H9 (cell line): ENCODE measurements around the gene ANKRD23. TPM values are rescaled to one million over a fixed set of nuclear protein-coding genes. Genes with fewer than 3 reads are reported as not detected.
A peak's percentile ranks its signal among the peaks of the same experiment; 100 is the strongest.

ENCODE experiments used
- DNase-seq: peaks from one replicate; pipeline ENCODE4 v3.0.0-alpha.2; 2017
- H2AFZ ChIP-seq: one replicate; pipeline ENCODE4 v1.6.1; 2013; ENCODE audit warnings: mild to moderate bottlenecking, low read length, control low read depth, moderate library complexity
- H2AK5ac ChIP-seq: 2 replicates; pipeline ENCODE4 v1.6.1; 2013; ENCODE audit warnings: low read length, control low read depth, mixed read lengths; ENCODE audit not compliant: insufficient read length
- H2BK120ac ChIP-seq: one replicate; pipeline ENCODE4 v1.6.1; 2013; ENCODE audit warnings: low read depth, mild to moderate bottlenecking, low read length, control low read depth, inconsistent platforms; ENCODE audit not compliant: poor library complexity, severe bottlenecking
- H2BK12ac ChIP-seq: 2 replicates; pipeline ENCODE4 v1.6.1; 2013; ENCODE audit warnings: low read length, control low read depth, mixed read lengths, low read depth; ENCODE audit not compliant: insufficient read length
- H2BK15ac ChIP-seq: 2 replicates; pipeline ENCODE4 v1.6.1; 2013; ENCODE audit warnings: low read depth, low read length, control low read depth
- H2BK20ac ChIP-seq: one replicate; pipeline ENCODE4 v1.6.1; 2013; ENCODE audit warnings: low read depth, mild to moderate bottlenecking, low read length, control low read depth, inconsistent platforms; ENCODE audit not compliant: poor library complexity, severe bottlenecking
- H2BK5ac ChIP-seq: 2 replicates; pipeline ENCODE4 v1.6.1; 2013; ENCODE audit warnings: low read length, control low read depth, mixed read lengths; ENCODE audit not compliant: insufficient read length
- H3K14ac ChIP-seq: 2 replicates; pipeline ENCODE4 v1.6.1; 2013; ENCODE audit warnings: low read length, control low read depth; ENCODE audit not compliant: insufficient read depth
- H3K18ac ChIP-seq: 2 replicates; pipeline ENCODE4 v1.6.1; 2013; ENCODE audit warnings: low read depth, mild to moderate bottlenecking, mixed read lengths, low read length, control low read depth; ENCODE audit not compliant: insufficient read length
- H3K23ac ChIP-seq: 2 replicates; pipeline ENCODE4 v1.6.1; 2013; ENCODE audit warnings: low read length, control low read depth, mixed read lengths, low read depth; ENCODE audit not compliant: insufficient read length
- H3K23me2 ChIP-seq: 2 replicates; pipeline ENCODE4 v1.6.1; 2013; ENCODE audit warnings: low read depth, mild to moderate bottlenecking, mixed read lengths, low read length, control low read depth; ENCODE audit not compliant: insufficient read length, poor library complexity, severe bottlenecking
- H3K27ac ChIP-seq: 2 replicates; pipeline ENCODE4 v1.5.1; 2013; ENCODE audit warnings: low read length, control low read depth, mixed read lengths, low read depth; ENCODE audit not compliant: insufficient read length
- H3K27me3 ChIP-seq: 2 replicates; pipeline ENCODE4 v1.6.1; 2013; ENCODE audit warnings: low read length, control low read depth, inconsistent platforms; ENCODE audit not compliant: insufficient read depth
- H3K4ac ChIP-seq: 2 replicates; pipeline ENCODE4 v1.6.1; 2013; ENCODE audit warnings: low read depth, mild to moderate bottlenecking, control low read depth, inconsistent platforms, low read length, moderate library complexity
- H3K4me1 ChIP-seq: 2 replicates; pipeline ENCODE4 v1.6.1; 2013; ENCODE audit warnings: low read length, control low read depth, inconsistent platforms; ENCODE audit not compliant: insufficient read depth
- H3K4me2 ChIP-seq: 2 replicates; pipeline ENCODE4 v1.6.1; 2013; ENCODE audit warnings: low read length, control low read depth, mixed read lengths; ENCODE audit not compliant: insufficient read length, insufficient read depth
- H3K56ac ChIP-seq: 2 replicates; pipeline ENCODE4 v1.6.1; 2013; ENCODE audit warnings: low read depth, mild to moderate bottlenecking, mixed read lengths, low read length, control low read depth; ENCODE audit not compliant: insufficient read length
- H3K79me1 ChIP-seq: 2 replicates; pipeline ENCODE4 v1.6.1; 2013; ENCODE audit warnings: low read depth, mild to moderate bottlenecking, moderate library complexity, low read length, control low read depth, inconsistent platforms; ENCODE audit not compliant: insufficient read depth, poor library complexity, severe bottlenecking
- H3K79me2 ChIP-seq: 2 replicates; pipeline ENCODE4 v1.6.1; 2013; ENCODE audit warnings: low read length, control low read depth, inconsistent platforms; ENCODE audit not compliant: insufficient read depth
- H3K9ac ChIP-seq: 2 replicates; pipeline ENCODE4 v1.6.1; 2013; ENCODE audit warnings: low read length, control low read depth, mixed read lengths; ENCODE audit not compliant: insufficient read length; ENCODE audit errors: extremely low read depth
- H3K9me3 ChIP-seq: one replicate; pipeline ENCODE4 v1.6.1; 2013; ENCODE audit warnings: low read depth, low read length, inconsistent platforms; ENCODE audit not compliant: control insufficient read depth
- H3T11ph ChIP-seq: one replicate; pipeline ENCODE4 v1.6.1; 2013; ENCODE audit warnings: mild to moderate bottlenecking, low read length, control low read depth, inconsistent platforms
- H4K20me1 ChIP-seq: one replicate; pipeline ENCODE4 v1.6.1; 2013; ENCODE audit not compliant: control insufficient read depth, insufficient read length, insufficient read depth
- H4K5ac ChIP-seq: 2 replicates; pipeline ENCODE4 v1.6.1; 2013; ENCODE audit warnings: low read depth, mild to moderate bottlenecking, mixed read lengths, low read length, control low read depth; ENCODE audit not compliant: insufficient read length
- H4K8ac ChIP-seq: replicated peaks from 2 replicates; pipeline ENCODE4 v1.6.1; 2013; ENCODE audit warnings: low read length, control low read depth, mixed read lengths, low read depth; ENCODE audit not compliant: insufficient read length
- H4K91ac ChIP-seq: 2 replicates; pipeline ENCODE4 v1.6.1; 2013; ENCODE audit warnings: low read depth, mild to moderate bottlenecking, moderate library complexity, mixed read lengths, low read length, control low read depth; ENCODE audit not compliant: insufficient read length
- H3K27ac Mint-ChIP-seq, 3 experiments: 2 replicates in 2 of 3; 3 replicates in 1 of 3; pipeline ENCODE4 v1.8.0; 2020 to 2021; ENCODE audit warnings: mixed read lengths in 3 of 3, mild to moderate bottlenecking in 1 of 3, moderate library complexity in 1 of 3
- H3K27me3 Mint-ChIP-seq: 2 replicates; pipeline ENCODE4 v1.8.0; 2021; ENCODE audit warnings: low read depth, mild to moderate bottlenecking, moderate library complexity, mixed read lengths
- H3K36me3 Mint-ChIP-seq, 3 experiments: 2 replicates in 2 of 3; 3 replicates in 1 of 3; pipeline ENCODE4 v1.8.0; 2020 to 2021; ENCODE audit warnings: low read depth in 3 of 3, mixed read lengths in 3 of 3; ENCODE audit not compliant: insufficient read depth in 1 of 3
- H3K4me1 Mint-ChIP-seq, 2 experiments: 2 replicates each; pipeline ENCODE4 v1.8.0; 2020; ENCODE audit warnings: mixed read lengths in 2 of 2
- H3K4me3 Mint-ChIP-seq, 2 experiments: 2 replicates in 1 of 2; 3 replicates in 1 of 2; pipeline ENCODE4 v1.8.0; 2020 to 2021; ENCODE audit warnings: mild to moderate bottlenecking in 2 of 2, mixed read lengths in 2 of 2, moderate library complexity in 1 of 2
- H3K9me3 Mint-ChIP-seq, 2 experiments: 2 replicates in 1 of 2; 3 replicates in 1 of 2; pipeline ENCODE4 v1.8.0; 2020; ENCODE audit warnings: mild to moderate bottlenecking in 2 of 2, mixed read lengths in 2 of 2, moderate library complexity in 1 of 2
- WGBS: extraction: QIAGEN DNeasy Blood & Tissue Kit; methylation state at CpG from one replicate; pipeline ENCODE4 v1.1.7; 2013; ENCODE audit warnings: missing lambda C conversion rate, low lambda C conversion rate, mixed read lengths; ENCODE audit not compliant: insufficient read length; ENCODE audit errors: extremely low coverage; 5-methylcytosine and 5-hydroxymethylcytosine counted together
- total RNA-seq: library from RNA; stranded (reverse); gene quantifications from 2 replicates; pipeline ENCODE4 v1.2.1, GENCODE V29; 2021
- TF ChIP-seq, protein P1 (sequence below): fragments of 200-600 bp; sonication (generic); conservative IDR thresholded peaks from 3 replicates; pipeline ENCODE4 v1.8.0; 2021; ENCODE audit warnings: antibody characterized with exemption, mild to moderate bottlenecking

The ANKRD23 gene
- total RNA-seq, 1 experiment from 2014 or later = 2.4 TPM

DNA sequence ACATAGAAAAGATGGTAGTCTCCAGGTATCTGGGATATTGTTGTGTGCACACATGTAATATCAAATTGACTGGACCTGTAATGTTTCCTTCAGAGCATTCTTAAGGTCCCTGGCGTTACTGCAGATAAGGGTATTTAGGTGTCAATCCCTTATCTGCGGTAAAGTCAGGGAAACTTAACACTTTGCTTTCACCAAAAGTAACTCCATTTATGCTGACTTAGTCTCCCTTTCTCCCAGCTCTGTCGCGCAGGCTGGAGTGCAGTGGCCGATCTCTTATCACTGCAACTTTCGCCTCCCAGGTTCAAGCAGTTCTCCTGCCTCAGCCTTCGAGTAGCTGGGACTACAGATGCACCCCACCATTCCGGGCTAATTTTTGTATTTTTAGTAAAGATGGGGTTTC is 25.9 kb downstream of the ANKRD23 start:
- Mint-ChIP-seq H3K27me3 (peaks cover 1% of the 10 kb centered on the region; the same call in 1 of the 2 replicates), H3K9me3 (no peaks in the 10 kb centered on the region; a peak in 1 of 5 replicates), H3K4me3 (peak overlapping the region; percentile 78 to 88), H3K4me1 (peaks cover 46 to 49% of the 10 kb centered on the region in 2 experiments), H3K36me3 (peaks cover 16 to 39% (median 36%) of the 10 kb centered on the region in 3 experiments), H3K27ac (no peak overlapping the region)
- Histone ChIP-seq H3K4me1 (peaks cover 3% of the 10 kb centered on the region; the same call in 1 of the 2 replicates), H4K20me1 (peaks cover 2% of the 10 kb centered on the region), H3K4me2 (peak overlapping the region; percentile 85), H3T11ph (no peak overlapping the region), H4K8ac (no peak overlapping the region), H2AFZ (no peak overlapping the region), H2BK15ac (no peak overlapping the region), H3K27ac (no peak overlapping the region), H3K14ac (no peak overlapping the region), H2BK12ac (no peak overlapping the region), H3K18ac (no peak overlapping the region), H2BK20ac (no peak overlapping the region), H3K27me3 (no peaks in the 10 kb centered on the region), H2BK120ac (no peak overlapping the region), H2AK5ac (no peak overlapping the region), H3K4ac (no peak overlapping the region), H3K9ac (no peak overlapping the region), H3K23ac (no peak overlapping the region), H3K23me2 (peaks cover 7% of the 10 kb centered on the region), H3K79me2 (peaks cover 4% of the 10 kb centered on the region; the same call in 1 of the 2 replicates), H2BK5ac (no peak overlapping the region), H4K5ac (no peak overlapping the region), H3K9me3 (no peaks in the 10 kb centered on the region), H4K91ac (no peak overlapping the region), H3K56ac (no peak overlapping the region), H3K79me1 (peaks cover 2% of the 10 kb centered on the region)
- DNase-seq = no peak
- TF ChIP-seq, protein P1, sequence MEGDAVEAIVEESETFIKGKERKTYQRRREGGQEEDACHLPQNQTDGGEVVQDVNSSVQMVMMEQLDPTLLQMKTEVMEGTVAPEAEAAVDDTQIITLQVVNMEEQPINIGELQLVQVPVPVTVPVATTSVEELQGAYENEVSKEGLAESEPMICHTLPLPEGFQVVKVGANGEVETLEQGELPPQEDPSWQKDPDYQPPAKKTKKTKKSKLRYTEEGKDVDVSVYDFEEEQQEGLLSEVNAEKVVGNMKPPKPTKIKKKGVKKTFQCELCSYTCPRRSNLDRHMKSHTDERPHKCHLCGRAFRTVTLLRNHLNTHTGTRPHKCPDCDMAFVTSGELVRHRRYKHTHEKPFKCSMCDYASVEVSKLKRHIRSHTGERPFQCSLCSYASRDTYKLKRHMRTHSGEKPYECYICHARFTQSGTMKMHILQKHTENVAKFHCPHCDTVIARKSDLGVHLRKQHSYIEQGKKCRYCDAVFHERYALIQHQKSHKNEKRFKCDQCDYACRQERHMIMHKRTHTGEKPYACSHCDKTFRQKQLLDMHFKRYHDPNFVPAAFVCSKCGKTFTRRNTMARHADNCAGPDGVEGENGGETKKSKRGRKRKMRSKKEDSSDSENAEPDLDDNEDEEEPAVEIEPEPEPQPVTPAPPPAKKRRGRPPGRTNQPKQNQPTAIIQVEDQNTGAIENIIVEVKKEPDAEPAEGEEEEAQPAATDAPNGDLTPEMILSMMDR = no peak
- WGBS = no CpG with 5 or more reads among the region's 8 CpGs
